ENCODE measurements around the gene KCNK16. TPM values are rescaled to one million over a fixed set of nuclear protein-coding genes. Genes with fewer than 3 reads are reported as not detected.

The KCNK16 gene
- total RNA-seq, 4 donors from 2014 or later = not detected

DNA sequence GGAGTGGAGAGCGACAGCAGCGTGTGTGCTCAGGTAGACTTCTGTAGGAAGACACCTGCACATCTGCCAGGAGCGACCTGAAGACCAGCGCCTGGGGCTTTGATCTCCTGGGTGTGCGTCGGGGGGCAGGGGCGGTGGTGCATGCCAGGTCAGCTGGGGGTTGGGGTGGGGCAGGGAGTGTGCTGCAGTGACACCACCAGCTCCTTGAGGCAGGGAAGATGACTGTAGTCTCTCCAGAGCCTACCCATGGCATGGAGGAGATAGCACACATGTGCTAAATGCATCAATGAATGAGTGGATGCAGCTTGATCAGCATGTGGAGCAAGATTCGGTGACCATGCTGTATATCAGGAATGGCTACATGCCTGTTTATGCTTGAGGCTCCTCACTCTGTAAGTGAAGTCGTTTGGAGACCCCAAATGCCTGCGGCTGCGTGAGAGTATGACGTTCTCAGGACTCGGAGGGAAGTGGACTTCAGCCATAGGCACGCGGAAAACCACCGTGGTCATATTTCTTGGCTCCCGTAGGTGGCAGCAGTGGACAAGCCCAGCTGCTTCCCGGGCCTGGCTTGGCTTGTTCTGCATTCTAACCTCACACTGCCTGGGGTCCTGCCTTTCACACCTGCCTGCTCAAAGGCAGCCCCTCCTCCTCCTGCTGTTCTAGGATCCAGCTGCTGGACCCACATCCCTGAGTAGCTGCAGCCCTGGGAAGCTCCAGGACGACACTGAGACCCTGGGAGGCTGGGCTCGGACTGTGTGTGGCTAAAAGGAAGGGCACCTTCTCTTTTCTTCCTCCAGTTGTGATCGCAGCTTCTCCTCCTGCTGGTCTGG lies 39.4 kb upstream of the KCNK16 start:
- WGBS, 2 donors (ENCODE audit: low coverage in 1 of 2) = 32 to 62% methylated on average over 3 to 21 of the region's 21 CpGs
- Histone ChIP-seq H3K27ac (no peak overlapping the region), H3K4me3 (no peak overlapping the region), H3K9me3 (no peaks in the 10 kb centered on the region), H3K4me1 (no peaks in the 10 kb centered on the region), H3K36me3 (no peaks in the 10 kb centered on the region), H3K27me3 (no peaks in the 10 kb centered on the region)
- in situ Hi-C loops (cut with MboI; ENCODE audit: low pct_ligation_motif_present in 1 of 4, low pct_unique_long_range_greater_than_20kb in 1 of 4, low sequenced_read_pairs in 3 of 4) = loop anchor here (25.0 kb wide), 4 partner anchors 525 to 1675 kb away; partner anchors contain the start of genes TSPO2 (in 2 of the 4) and UNC5CL (in 2 of the 4)
- intact Hi-C loops (cut with DNase I; ENCODE audit: low total_unique reads) = loop anchor here (10.0 kb wide), 1 partner anchor 513 kb away; no protein-coding TSS in a partner anchor
- TF ChIP-seq, protein P1, sequence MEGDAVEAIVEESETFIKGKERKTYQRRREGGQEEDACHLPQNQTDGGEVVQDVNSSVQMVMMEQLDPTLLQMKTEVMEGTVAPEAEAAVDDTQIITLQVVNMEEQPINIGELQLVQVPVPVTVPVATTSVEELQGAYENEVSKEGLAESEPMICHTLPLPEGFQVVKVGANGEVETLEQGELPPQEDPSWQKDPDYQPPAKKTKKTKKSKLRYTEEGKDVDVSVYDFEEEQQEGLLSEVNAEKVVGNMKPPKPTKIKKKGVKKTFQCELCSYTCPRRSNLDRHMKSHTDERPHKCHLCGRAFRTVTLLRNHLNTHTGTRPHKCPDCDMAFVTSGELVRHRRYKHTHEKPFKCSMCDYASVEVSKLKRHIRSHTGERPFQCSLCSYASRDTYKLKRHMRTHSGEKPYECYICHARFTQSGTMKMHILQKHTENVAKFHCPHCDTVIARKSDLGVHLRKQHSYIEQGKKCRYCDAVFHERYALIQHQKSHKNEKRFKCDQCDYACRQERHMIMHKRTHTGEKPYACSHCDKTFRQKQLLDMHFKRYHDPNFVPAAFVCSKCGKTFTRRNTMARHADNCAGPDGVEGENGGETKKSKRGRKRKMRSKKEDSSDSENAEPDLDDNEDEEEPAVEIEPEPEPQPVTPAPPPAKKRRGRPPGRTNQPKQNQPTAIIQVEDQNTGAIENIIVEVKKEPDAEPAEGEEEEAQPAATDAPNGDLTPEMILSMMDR (IDR thresholded peaks at IDR 0.05) = peak; percentile 67 to 84 (median 77)
- TF ChIP-seq POLR2AphosphoS5 (IDR thresholded peaks at IDR 0.05) = no peak
- peak; percentile 67 for DNase-seq

DNA sequence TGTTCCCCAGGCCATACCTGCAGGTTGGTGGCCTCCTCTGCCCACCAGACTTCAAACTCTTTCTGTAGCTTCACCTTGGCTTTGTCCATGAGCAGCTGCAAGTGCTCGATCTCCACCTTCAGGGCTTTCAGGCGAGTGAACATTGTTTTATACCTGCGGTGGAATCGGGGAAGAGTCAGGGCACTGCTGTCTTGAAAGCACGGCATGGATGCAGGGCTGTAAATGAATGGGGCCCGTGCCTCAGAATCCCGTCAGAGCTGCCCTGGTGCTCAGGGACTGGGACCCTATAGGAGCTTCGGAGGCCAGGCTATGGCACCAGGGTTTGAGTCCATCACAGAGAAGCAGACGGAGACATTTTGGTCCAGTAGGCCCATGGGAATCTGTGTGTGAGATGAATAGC lies 37.9 kb upstream of the KCNK16 start:
- H3K4me1 ChIP-seq = no peaks in the 10 kb centered on the region
- no peak for DNase-seq
- intact Hi-C loops (cut with DNase I; ENCODE audit: low total_unique reads) = loop anchor here (10.0 kb wide), 1 partner anchor 514 kb away; no protein-coding TSS in a partner anchor
- H3K27me3 ChIP-seq = no peaks in the 10 kb centered on the region
- in situ Hi-C loops (cut with MboI; ENCODE audit: low pct_ligation_motif_present in 1 of 4, low pct_unique_long_range_greater_than_20kb in 1 of 4, low sequenced_read_pairs in 3 of 4) = loop anchor here (25.0 kb wide), 4 partner anchors 527 to 1677 kb away; partner anchors contain the start of genes TSPO2 (in 2 of the 4) and UNC5CL (in 2 of the 4)
- WGBS, 2 donors (ENCODE audit: low coverage in 1 of 2) = 77% methylated on average over 9 of the region's 9 CpGs; no CpG with 5 or more reads in 1 of the 2 donors
- no peaks in the 10 kb centered on the region for H3K9me3 ChIP-seq
- H3K36me3 ChIP-seq = no peaks in the 10 kb centered on the region
- no peak overlapping the region for H3K27ac ChIP-seq
- TF ChIP-seq EP300 (IDR thresholded peaks at IDR 0.05; ENCODE audit: low read depth) (no peak), POLR2AphosphoS5 (IDR thresholded peaks at IDR 0.05) (no peak), POLR2A (IDR thresholded peaks at IDR 0.05) (no peak)
- TF ChIP-seq, protein P1 (IDR thresholded peaks at IDR 0.05) = no peak
- H3K4me3 ChIP-seq = no peak overlapping the region

DNA sequence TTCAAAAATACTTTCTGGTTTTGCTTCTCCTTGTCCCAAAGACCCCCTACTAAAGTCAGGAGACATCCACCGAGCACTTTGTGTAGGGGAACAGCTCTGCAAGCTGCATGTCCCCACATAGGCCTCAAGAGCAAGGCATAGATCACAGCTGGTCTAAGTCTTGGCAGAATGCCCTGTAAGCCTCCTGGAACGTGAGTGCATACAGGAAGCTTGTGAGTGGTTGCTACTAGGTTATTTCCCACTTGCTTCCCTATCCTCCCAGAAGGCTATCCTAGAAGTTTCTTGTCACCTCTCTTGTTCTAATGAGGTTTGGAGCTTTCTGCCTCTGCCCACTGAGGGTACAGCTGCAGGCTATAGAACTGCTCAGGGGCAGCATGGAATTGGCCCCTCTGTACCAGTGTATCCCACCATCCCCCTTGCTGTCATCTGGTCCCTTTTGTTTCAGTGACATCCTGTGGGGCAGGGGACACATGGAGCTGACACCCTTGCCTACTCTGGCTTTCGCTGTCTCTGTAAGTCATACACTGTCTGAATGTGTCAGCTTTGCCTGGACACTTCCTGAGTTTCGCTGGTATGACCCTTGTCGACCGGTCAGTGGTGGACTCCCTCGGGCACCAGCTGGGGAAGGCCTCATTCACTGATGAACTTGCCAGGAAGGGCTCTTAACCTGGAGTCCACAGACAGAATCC lies 35.6 kb upstream of the KCNK16 start:
- intact Hi-C loops (cut with DNase I; ENCODE audit: low total_unique reads) = no loop called here
- TF ChIP-seq EP300 (IDR thresholded peaks at IDR 0.05; ENCODE audit: low read depth) (no peak), POLR2AphosphoS5 (IDR thresholded peaks at IDR 0.05) (no peak), POLR2A (IDR thresholded peaks at IDR 0.05) (no peak)
- TF ChIP-seq, protein P1 (IDR thresholded peaks at IDR 0.05) = no peak
- Histone ChIP-seq H3K36me3 (no peaks in the 10 kb centered on the region), H3K27me3 (no peaks in the 10 kb centered on the region), H3K27ac (no peak overlapping the region), H3K4me1 (no peaks in the 10 kb centered on the region), H3K9me3 (no peaks in the 10 kb centered on the region), H3K4me3 (no peak overlapping the region)
- in situ Hi-C loops (cut with MboI; ENCODE audit: low pct_ligation_motif_present in 1 of 4, low pct_unique_long_range_greater_than_20kb in 1 of 4, low sequenced_read_pairs in 3 of 4) = loop anchor here (25.0 kb wide), 4 partner anchors 529 to 1679 kb away; partner anchors contain the start of genes TSPO2 (in 2 of the 4) and UNC5CL (in 2 of the 4)
- peak; percentile 40 for DNase-seq
- 20 to 66% methylated on average over 1 to 7 of the region's 7 CpGs for WGBS, 2 donors (ENCODE audit: low coverage in 1 of 2)
